Fibroblast of the aortic adventitia (primary cell): Measurements from ENCODE around the gene CEP131. TPM values are rescaled to one million over a fixed set of nuclear protein-coding genes. Genes with fewer than 3 reads are reported as not detected.
A peak's percentile ranks its signal among the peaks of the same experiment; 100 is the strongest.

Source experiments
- DNase-seq: peaks from one replicate; pipeline ENCODE4 v3.0.0-alpha.2; 2010; ENCODE audit warnings: low read depth
- H3K4me3 ChIP-seq: 2 replicates; pipeline ENCODE4 v1.5.1; 2011; ENCODE audit warnings: low read depth, mild to moderate bottlenecking, control low read depth, low read length, moderate library complexity
- CTCF ChIP-seq: IDR thresholded peaks from 2 replicates; pipeline ENCODE4 v1.5.1; 2011; ENCODE audit warnings: mild to moderate bottlenecking, low read length, control low read depth, inconsistent platforms; ENCODE audit not compliant: insufficient read depth
- total RNA-seq: library from RNA; depleted of rRNA; stranded (reverse); fragments of >200 nt; gene quantifications from 2 replicates; pipeline ENCODE4 v1.2.3, GENCODE V29; 2012; ENCODE audit warnings: low replicate concordance

Gene CEP131
- total RNA-seq, 1 donor: 9.6 TPM

GRCh38 chr17:81192386-81193050 lies 30.2 kb downstream of the CEP131 start:
- DNase-seq: no peak
- no peak for TF ChIP-seq CTCF
- H3K4me3 ChIP-seq: no peak overlapping the region

DNA sequence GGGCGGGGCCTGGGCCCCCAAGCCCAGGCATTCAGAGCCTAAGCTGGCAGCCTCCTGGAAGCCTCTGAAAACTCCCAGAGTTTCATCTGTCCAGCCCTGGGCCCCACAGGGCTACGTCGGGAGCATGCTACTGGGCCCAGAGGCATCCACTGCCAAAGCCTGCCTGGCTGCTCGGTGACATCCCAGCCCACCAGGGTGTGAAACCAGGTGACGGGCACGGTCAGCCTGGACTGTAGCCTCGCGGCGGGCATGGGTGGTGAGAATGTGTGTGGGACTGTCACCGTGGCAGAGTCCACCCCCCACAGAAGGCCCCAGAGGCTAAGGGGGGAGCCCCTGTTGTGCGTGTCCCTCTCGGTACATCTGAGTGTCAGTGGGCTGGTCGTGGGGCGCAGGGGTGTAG lies 31.1 kb downstream of the CEP131 start:
- TF ChIP-seq CTCF: no peak
- H3K4me3 ChIP-seq: no peak overlapping the region
- DNase-seq: no peak

- H3K4me3 ChIP-seq: no peak overlapping the region
- DNase-seq: no peak
- no peak for TF ChIP-seq CTCF
Measured at GRCh38 chr17:81191116-81191515, 31.6 kb downstream of the CEP131 start.

GRCh38 chr17:81190591-81190990 lies 32.2 kb downstream of the CEP131 start:
- DNase-seq: no peak
- no peak for TF ChIP-seq CTCF
- no peak overlapping the region for H3K4me3 ChIP-seq

DNA sequence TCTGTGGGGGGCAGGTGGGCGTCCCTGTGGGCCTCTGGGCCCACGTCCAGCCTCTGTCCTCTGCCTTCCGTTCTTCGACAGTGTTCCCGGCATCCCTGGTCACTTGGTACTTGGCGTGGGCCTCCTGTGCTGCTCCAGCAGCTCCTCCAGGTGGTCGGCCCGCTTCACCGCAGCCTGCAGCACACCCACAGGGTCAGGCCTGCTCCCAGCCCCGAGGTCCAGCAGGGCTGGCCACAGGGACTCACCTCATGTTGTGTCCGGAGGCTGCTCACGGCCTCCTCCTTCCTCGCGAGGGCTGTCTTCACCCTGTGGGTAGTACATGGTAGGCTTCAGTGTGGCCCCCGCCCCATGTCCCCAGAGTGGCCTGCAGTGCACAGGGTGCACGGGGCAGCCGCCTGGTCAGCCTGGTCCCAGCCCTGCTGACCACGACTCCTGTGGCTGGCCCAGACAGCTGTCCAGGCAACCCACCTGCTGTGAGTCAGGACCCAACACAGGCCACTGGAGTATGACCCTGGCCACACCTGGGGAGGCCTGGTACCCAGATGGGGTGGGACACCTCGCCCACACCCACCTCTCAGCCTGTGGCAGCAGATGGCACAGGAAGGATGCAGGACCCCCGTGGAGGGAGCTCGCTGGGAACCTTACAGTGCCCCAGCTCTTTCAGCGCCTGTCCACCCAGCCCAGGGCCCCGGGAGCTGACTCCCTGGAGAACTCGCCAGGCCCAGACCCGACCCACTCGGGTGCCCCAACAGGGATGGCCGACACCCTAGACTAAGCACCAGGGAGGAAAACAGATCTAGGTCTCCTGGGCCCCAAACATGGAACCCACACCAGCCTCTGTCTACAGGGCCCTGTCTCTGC lies 32.9 kb downstream of the CEP131 start:
- TF ChIP-seq CTCF: peak; percentile 14
- H3K4me3 ChIP-seq: no peak overlapping the region
- DNase-seq: no peak

GRCh38 chr17:81189016-81189415 lies 33.7 kb downstream of the CEP131 start:
- H3K4me3 ChIP-seq: no peak overlapping the region
- TF ChIP-seq CTCF: no peak
- DNase-seq: no peak

GRCh38 chr17:81188491-81188840 lies 34.3 kb downstream of the CEP131 start:
- no peak overlapping the region for H3K4me3 ChIP-seq
- no peak for DNase-seq
- TF ChIP-seq CTCF: no peak
